Mucosa of rectum (tissue), 2 donors: ENCODE measurements around the gene CCDC138.

ENCODE experiments used
- H3K27ac ChIP-seq, 2 donors: one replicate each; pipeline ENCODE4 v1.7.0; 2013; ENCODE audit warnings: inconsistent platforms in 2 of 2, low read depth in 2 of 2, low read length in 2 of 2
- H3K27me3 ChIP-seq, 2 donors: one replicate each; pipeline ENCODE4 v1.7.0; 2013; ENCODE audit warnings: low read length in 2 of 2; ENCODE audit not compliant: control insufficient read depth in 2 of 2, insufficient read depth in 2 of 2
- H3K36me3 ChIP-seq, 2 donors: one replicate each; pipeline ENCODE4 v1.7.0; 2013; ENCODE audit warnings: low read length in 2 of 2; ENCODE audit not compliant: control insufficient read depth in 2 of 2, insufficient read depth in 2 of 2
- H3K4me1 ChIP-seq, 2 donors: one replicate each; pipeline ENCODE4 v1.7.0; 2013; ENCODE audit warnings: low read length in 2 of 2, mild to moderate bottlenecking in 1 of 2; ENCODE audit not compliant: control insufficient read depth in 2 of 2, insufficient read depth in 2 of 2
- H3K4me3 ChIP-seq, 2 donors: one replicate each; pipeline ENCODE4 v1.7.0; 2013; ENCODE audit warnings: low read length in 2 of 2
- H3K9ac ChIP-seq, 2 donors: one replicate each; pipeline ENCODE4 v1.7.0; 2013; ENCODE audit warnings: low read length in 2 of 2, low read depth in 1 of 2, mild to moderate bottlenecking in 1 of 2
- H3K9me3 ChIP-seq, 2 donors: one replicate each; pipeline ENCODE4 v1.7.0; 2013; ENCODE audit warnings: low read length in 2 of 2; ENCODE audit not compliant: control insufficient read depth in 2 of 2
- donor health status: healthy.
- donor health status: Normal muscosa, but diverticular disease.

CCDC138 gene

GRCh38 chr2:108878276-108878675 is 91.7 kb downstream of the CCDC138 start:
- no peaks in the 10 kb centered on the region for H3K4me1 ChIP-seq
- H3K9me3 ChIP-seq = no peaks in the 10 kb centered on the region
- H3K27me3 ChIP-seq = no peaks in the 10 kb centered on the region
- no peak overlapping the region for H3K27ac ChIP-seq
- H3K4me3 ChIP-seq = no peak overlapping the region
- no peak overlapping the region for H3K9ac ChIP-seq
- H3K36me3 ChIP-seq = no peaks in the 10 kb centered on the region

- H3K27ac ChIP-seq = no peak overlapping the region
- H3K4me3 ChIP-seq = no peak overlapping the region
- no peak overlapping the region for H3K9ac ChIP-seq
- H3K27me3 ChIP-seq = no peaks in the 10 kb centered on the region
- H3K4me1 ChIP-seq = no peaks in the 10 kb centered on the region
- H3K9me3 ChIP-seq = peaks cover 0 to 2% of the 10 kb centered on the region in 2 donors
- H3K36me3 ChIP-seq = no peaks in the 10 kb centered on the region
Measured at GRCh38 chr2:108884619-108885018, 98.0 kb downstream of the CCDC138 start.

- H3K36me3 ChIP-seq = no peaks in the 10 kb centered on the region
- peaks cover 4% of the 10 kb centered on the region in 2 donors for H3K4me1 ChIP-seq
- no peak overlapping the region for H3K27ac ChIP-seq
- H3K4me3 ChIP-seq = no peak overlapping the region
- peaks cover 0 to 3% of the 10 kb centered on the region in 2 donors for H3K9me3 ChIP-seq
- no peak overlapping the region for H3K9ac ChIP-seq
- no peaks in the 10 kb centered on the region for H3K27me3 ChIP-seq
Measured at GRCh38 chr2:108889907-108890306, 103.3 kb downstream of the CCDC138 start.

- H3K4me3 ChIP-seq = no peak overlapping the region
Measured at GRCh38 chr2:108893277-108893676, 106.7 kb downstream of the CCDC138 start.

GRCh38 chr2:108894766-108895165 is 108.2 kb downstream of the CCDC138 start:
- Histone ChIP-seq H3K4me1 (peaks cover 11 to 13% of the 10 kb centered on the region in 2 donors), H3K27ac (no peak overlapping the region), H3K27me3 (no peaks in the 10 kb centered on the region), H3K9me3 (peaks cover 0 to 3% of the 10 kb centered on the region in 2 donors), H3K36me3 (no peaks in the 10 kb centered on the region), H3K4me3 (no peak overlapping the region), H3K9ac (no peak overlapping the region)

More at GRCh38 chr2:108893277-108893676, 106.7 kb downstream of the CCDC138 start:
- H3K27me3 ChIP-seq = no peaks in the 10 kb centered on the region
- peaks cover 11 to 13% of the 10 kb centered on the region in 2 donors for H3K4me1 ChIP-seq
- H3K27ac ChIP-seq = no peak overlapping the region
- no peak overlapping the region for H3K9ac ChIP-seq
- H3K36me3 ChIP-seq = no peaks in the 10 kb centered on the region
- peaks cover 0 to 3% of the 10 kb centered on the region in 2 donors for H3K9me3 ChIP-seq

GRCh38 chr2:108895188-108895587 is 108.6 kb downstream of the CCDC138 start:
- Histone ChIP-seq H3K27ac (peak overlapping the region; percentile 16 to 44), H3K36me3 (no peaks in the 10 kb centered on the region), H3K27me3 (no peaks in the 10 kb centered on the region), H3K4me3 (no peak overlapping the region), H3K9ac (no peak overlapping the region), H3K4me1 (peaks cover 11 to 13% of the 10 kb centered on the region in 2 donors), H3K9me3 (peaks cover 0 to 2% of the 10 kb centered on the region in 2 donors)

- Histone ChIP-seq H3K27ac (no peak overlapping the region), H3K9me3 (no peaks in the 10 kb centered on the region), H3K27me3 (no peaks in the 10 kb centered on the region), H3K4me1 (peaks cover 11 to 13% of the 10 kb centered on the region in 2 donors), H3K9ac (no peak overlapping the region), H3K36me3 (no peaks in the 10 kb centered on the region), H3K4me3 (no peak overlapping the region)
Measured at GRCh38 chr2:108896741-108897140, 110.2 kb downstream of the CCDC138 start.

- no peaks in the 10 kb centered on the region for H3K9me3 ChIP-seq
- H3K4me3 ChIP-seq = no peak overlapping the region
- H3K27me3 ChIP-seq = no peaks in the 10 kb centered on the region
- peaks cover 11 to 13% of the 10 kb centered on the region in 2 donors for H3K4me1 ChIP-seq
- H3K36me3 ChIP-seq = no peaks in the 10 kb centered on the region
- H3K27ac ChIP-seq = no peak overlapping the region
- H3K9ac ChIP-seq = no peak overlapping the region
Measured at GRCh38 chr2:108898315-108899082, 111.9 kb downstream of the CCDC138 start.

- Histone ChIP-seq H3K36me3 (no peaks in the 10 kb centered on the region), H3K4me1 (peaks cover 5 to 7% of the 10 kb centered on the region in 2 donors), H3K9ac (no peak overlapping the region), H3K27me3 (no peaks in the 10 kb centered on the region), H3K27ac (peak overlapping the region; percentile 4 to 31), H3K4me3 (no peak overlapping the region), H3K9me3 (no peaks in the 10 kb centered on the region)
Measured at GRCh38 chr2:108904680-108905079, 118.1 kb downstream of the CCDC138 start.

- Histone ChIP-seq H3K9me3 (no peaks in the 10 kb centered on the region), H3K9ac (no peak overlapping the region), H3K27ac (peak overlapping the region; percentile 4 to 31), H3K4me1 (peaks cover 5 to 7% of the 10 kb centered on the region in 2 donors), H3K36me3 (no peaks in the 10 kb centered on the region), H3K27me3 (no peaks in the 10 kb centered on the region), H3K4me3 (no peak overlapping the region)
Measured at GRCh38 chr2:108905176-108905575, 118.6 kb downstream of the CCDC138 start.
